Measurements from ENCODE around the gene KLK6. TPM values are rescaled to one million over a fixed set of nuclear protein-coding genes. Genes with fewer than 3 reads are reported as not detected.

The KLK6 gene
- total RNA-seq, 1 experiment from 2014 or later, result not detected

Other genes with a start within 250 kb of the KLK6 start
- gene SHANK1, start 249.8 kb downstream of the KLK6 start, total RNA-seq (2021; ENCODE audit: unreplicated experiment), result not detected
- not detected for gene CLEC11A, start 246.2 kb downstream of the KLK6 start, total RNA-seq (2021; ENCODE audit: unreplicated experiment)
- gene GPR32, start 199.1 kb downstream of the KLK6 start, total RNA-seq (2021; ENCODE audit: unreplicated experiment), result not detected
- gene ACP4, start 179.2 kb downstream of the KLK6 start, total RNA-seq (2021; ENCODE audit: unreplicated experiment), result not detected
- 0.31 TPM for gene KLK1, start 145.8 kb downstream of the KLK6 start, total RNA-seq (2021; ENCODE audit: unreplicated experiment)
- gene KLK15, start 136.0 kb downstream of the KLK6 start, total RNA-seq (2021; ENCODE audit: unreplicated experiment), result not detected
- not detected for gene KLK3, start 114.7 kb downstream of the KLK6 start, total RNA-seq (2021; ENCODE audit: unreplicated experiment)
- gene KLK2, start 96.2 kb downstream of the KLK6 start, total RNA-seq (2021; ENCODE audit: unreplicated experiment), result not detected
- gene KLK4, start 58.2 kb downstream of the KLK6 start, total RNA-seq (2021; ENCODE audit: unreplicated experiment), result not detected
- not detected for gene KLK5, start 16.6 kb downstream of the KLK6 start, total RNA-seq (2021; ENCODE audit: unreplicated experiment)
- gene KLK7, start 14.3 kb upstream of the KLK6 start, total RNA-seq (2021; ENCODE audit: unreplicated experiment), result not detected
- gene KLK8, start 32.0 kb upstream of the KLK6 start, total RNA-seq (2021; ENCODE audit: unreplicated experiment), result not detected
- gene KLK10, start 50.1 kb upstream of the KLK6 start, total RNA-seq (2021; ENCODE audit: unreplicated experiment), result not detected
- not detected for gene KLK11, start 57.0 kb upstream of the KLK6 start, total RNA-seq (2021; ENCODE audit: unreplicated experiment)
- gene KLK12, start 65.4 kb upstream of the KLK6 start, total RNA-seq (2021; ENCODE audit: unreplicated experiment), result not detected
- gene KLK13, start 95.5 kb upstream of the KLK6 start, total RNA-seq (2021; ENCODE audit: unreplicated experiment), result not detected
- gene KLK14, start 113.3 kb upstream of the KLK6 start, total RNA-seq (2021; ENCODE audit: unreplicated experiment), result not detected
- 9.3 TPM for gene CTU1, start 138.8 kb upstream of the KLK6 start, total RNA-seq (2021; ENCODE audit: unreplicated experiment)
- gene SIGLEC9, start 155.3 kb upstream of the KLK6 start, total RNA-seq (2021; ENCODE audit: unreplicated experiment), result not detected
- not detected for gene SIGLEC7, start 172.7 kb upstream of the KLK6 start, total RNA-seq (2021; ENCODE audit: unreplicated experiment)

Data from Panc1 (cell line).